ENCODE results near the gene GMPS.

Gene GMPS

GRCh38 chr3:155972885-155973584 is 102.6 kb downstream of the GMPS start:
- 93% methylated on average over 2 of the region's 4 CpGs for WGBS
- H3K27ac ChIP-seq (ENCODE audit: low read depth, low read length), result no peak overlapping the region
- no peaks in the 10 kb centered on the region for H3K4me1 ChIP-seq (ENCODE audit: insufficient read depth, low read length)
- H3K36me3 ChIP-seq (ENCODE audit: insufficient read depth, low read length), result no peaks in the 10 kb centered on the region
- H3K27me3 ChIP-seq (ENCODE audit: insufficient read depth, low read length), result no peaks in the 10 kb centered on the region
- no peak overlapping the region for H3K4me3 ChIP-seq (ENCODE audit: low read length)
- H3K9me3 ChIP-seq (ENCODE audit: insufficient read depth, low read depth, low read length), result 0 out of 2 replicates have a peak, but pooled peaks cover 7% of the 10 kb centered on the region
- no peak overlapping the region for H3K9ac ChIP-seq (ENCODE audit: low read depth, low read length)

GRCh38 chr3:155978324-155978723 is 107.9 kb downstream of the GMPS start:
- H3K36me3 ChIP-seq (ENCODE audit: insufficient read depth, low read length), result no peaks in the 10 kb centered on the region
- 64% methylated on average over 1 of the region's 3 CpGs for WGBS

GRCh38 chr3:155979746-155980145 is 109.3 kb downstream of the GMPS start:
- Histone ChIP-seq H3K27me3 (ENCODE audit: insufficient read depth, low read length) (no peaks in the 10 kb centered on the region), H3K9me3 (ENCODE audit: insufficient read depth, low read depth, low read length) (no peaks in the 10 kb centered on the region), H3K4me1 (ENCODE audit: insufficient read depth, low read length) (peaks cover 4% of the 10 kb centered on the region), H3K36me3 (ENCODE audit: insufficient read depth, low read length) (no peaks in the 10 kb centered on the region), H3K27ac (ENCODE audit: low read depth, low read length) (no peak overlapping the region), H3K9ac (ENCODE audit: low read depth, low read length) (no peak overlapping the region), H3K4me3 (ENCODE audit: low read length) (no peak overlapping the region)
- 92% methylated on average over 2 of the region's 3 CpGs for WGBS

More at GRCh38 chr3:155978324-155978723, 107.9 kb downstream of the GMPS start:
- Histone ChIP-seq H3K27ac (ENCODE audit: low read depth, low read length) (no peak overlapping the region), H3K27me3 (ENCODE audit: insufficient read depth, low read length) (no peaks in the 10 kb centered on the region), H3K9ac (ENCODE audit: low read depth, low read length) (no peak overlapping the region), H3K4me1 (ENCODE audit: insufficient read depth, low read length) (no peaks in the 10 kb centered on the region), H3K9me3 (ENCODE audit: insufficient read depth, low read depth, low read length) (no peaks in the 10 kb centered on the region), H3K4me3 (ENCODE audit: low read length) (no peak overlapping the region)

- Histone ChIP-seq H3K36me3 (ENCODE audit: insufficient read depth, low read length) (no peaks in the 10 kb centered on the region), H3K27ac (ENCODE audit: low read depth, low read length) (no peak overlapping the region), H3K4me1 (ENCODE audit: insufficient read depth, low read length) (peaks cover 11% of the 10 kb centered on the region), H3K4me3 (ENCODE audit: low read length) (no peak overlapping the region), H3K9me3 (ENCODE audit: insufficient read depth, low read depth, low read length) (no peaks in the 10 kb centered on the region), H3K9ac (ENCODE audit: low read depth, low read length) (no peak overlapping the region), H3K27me3 (ENCODE audit: insufficient read depth, low read length) (no peaks in the 10 kb centered on the region)
- 100% methylated on average over 1 of the region's 3 CpGs for WGBS
These were observed 111.2 kb downstream of the GMPS start for GRCh38 chr3:155981669-155982068.

GRCh38 chr3:155983834-155984474 is 113.5 kb downstream of the GMPS start:
- Histone ChIP-seq H3K36me3 (ENCODE audit: insufficient read depth, low read length) (no peaks in the 10 kb centered on the region), H3K4me3 (ENCODE audit: low read length) (no peak overlapping the region), H3K4me1 (ENCODE audit: insufficient read depth, low read length) (peaks cover 11% of the 10 kb centered on the region), H3K27me3 (ENCODE audit: insufficient read depth, low read length) (no peaks in the 10 kb centered on the region), H3K9me3 (ENCODE audit: insufficient read depth, low read depth, low read length) (no peaks in the 10 kb centered on the region), H3K9ac (ENCODE audit: low read depth, low read length) (no peak overlapping the region), H3K27ac (ENCODE audit: low read depth, low read length) (no peak overlapping the region)
- 93% methylated on average over 1 of the region's 1 CpG for WGBS

- H3K27ac ChIP-seq (ENCODE audit: low read depth, low read length), result no peak overlapping the region
- WGBS, result 92% methylated on average over 6 of the region's 6 CpGs
- no peak overlapping the region for H3K9ac ChIP-seq (ENCODE audit: low read depth, low read length)
- no peaks in the 10 kb centered on the region for H3K9me3 ChIP-seq (ENCODE audit: insufficient read depth, low read depth, low read length)
- no peaks in the 10 kb centered on the region for H3K27me3 ChIP-seq (ENCODE audit: insufficient read depth, low read length)
- H3K4me1 ChIP-seq (ENCODE audit: insufficient read depth, low read length), result peaks cover 11% of the 10 kb centered on the region
- H3K36me3 ChIP-seq (ENCODE audit: insufficient read depth, low read length), result no peaks in the 10 kb centered on the region
- no peak overlapping the region for H3K4me3 ChIP-seq (ENCODE audit: low read length)
These were observed 114.5 kb downstream of the GMPS start for GRCh38 chr3:155984791-155985417.

- no peaks in the 10 kb centered on the region for H3K36me3 ChIP-seq (ENCODE audit: insufficient read depth, low read length)
- no peak overlapping the region for H3K4me3 ChIP-seq (ENCODE audit: low read length)
- H3K9me3 ChIP-seq (ENCODE audit: insufficient read depth, low read depth, low read length), result no peaks in the 10 kb centered on the region
- H3K9ac ChIP-seq (ENCODE audit: low read depth, low read length), result no peak overlapping the region
- no peak overlapping the region for H3K27ac ChIP-seq (ENCODE audit: low read depth, low read length)
- H3K4me1 ChIP-seq (ENCODE audit: insufficient read depth, low read length), result peaks cover 10% of the 10 kb centered on the region
- no peaks in the 10 kb centered on the region for H3K27me3 ChIP-seq (ENCODE audit: insufficient read depth, low read length)
These were observed 119.1 kb downstream of the GMPS start for GRCh38 chr3:155989536-155989935.

- Histone ChIP-seq H3K4me1 (ENCODE audit: insufficient read depth, low read length) (no peaks in the 10 kb centered on the region), H3K27ac (ENCODE audit: low read depth, low read length) (no peak overlapping the region), H3K36me3 (ENCODE audit: insufficient read depth, low read length) (no peaks in the 10 kb centered on the region), H3K9ac (ENCODE audit: low read depth, low read length) (no peak overlapping the region), H3K4me3 (ENCODE audit: low read length) (no peak overlapping the region), H3K27me3 (ENCODE audit: insufficient read depth, low read length) (no peaks in the 10 kb centered on the region), H3K9me3 (ENCODE audit: insufficient read depth, low read depth, low read length) (no peaks in the 10 kb centered on the region)
- whole genome bisulfite sequencing, result 93% methylated on average over 4 of the region's 4 CpGs
These were observed 120.8 kb downstream of the GMPS start for GRCh38 chr3:155991212-155991611.

- Histone ChIP-seq H3K4me3 (ENCODE audit: low read length) (no peak overlapping the region), H3K27ac (ENCODE audit: low read depth, low read length) (no peak overlapping the region), H3K36me3 (ENCODE audit: insufficient read depth, low read length) (no peaks in the 10 kb centered on the region), H3K4me1 (ENCODE audit: insufficient read depth, low read length) (no peaks in the 10 kb centered on the region), H3K27me3 (ENCODE audit: insufficient read depth, low read length) (no peaks in the 10 kb centered on the region), H3K9me3 (ENCODE audit: insufficient read depth, low read depth, low read length) (no peaks in the 10 kb centered on the region), H3K9ac (ENCODE audit: low read depth, low read length) (no peak overlapping the region)
- 97% methylated on average over 1 of the region's 1 CpG for WGBS
These were observed 121.4 kb downstream of the GMPS start for GRCh38 chr3:155991847-155992246.
